ENCODE results near the gene MS4A4E.

DNA sequence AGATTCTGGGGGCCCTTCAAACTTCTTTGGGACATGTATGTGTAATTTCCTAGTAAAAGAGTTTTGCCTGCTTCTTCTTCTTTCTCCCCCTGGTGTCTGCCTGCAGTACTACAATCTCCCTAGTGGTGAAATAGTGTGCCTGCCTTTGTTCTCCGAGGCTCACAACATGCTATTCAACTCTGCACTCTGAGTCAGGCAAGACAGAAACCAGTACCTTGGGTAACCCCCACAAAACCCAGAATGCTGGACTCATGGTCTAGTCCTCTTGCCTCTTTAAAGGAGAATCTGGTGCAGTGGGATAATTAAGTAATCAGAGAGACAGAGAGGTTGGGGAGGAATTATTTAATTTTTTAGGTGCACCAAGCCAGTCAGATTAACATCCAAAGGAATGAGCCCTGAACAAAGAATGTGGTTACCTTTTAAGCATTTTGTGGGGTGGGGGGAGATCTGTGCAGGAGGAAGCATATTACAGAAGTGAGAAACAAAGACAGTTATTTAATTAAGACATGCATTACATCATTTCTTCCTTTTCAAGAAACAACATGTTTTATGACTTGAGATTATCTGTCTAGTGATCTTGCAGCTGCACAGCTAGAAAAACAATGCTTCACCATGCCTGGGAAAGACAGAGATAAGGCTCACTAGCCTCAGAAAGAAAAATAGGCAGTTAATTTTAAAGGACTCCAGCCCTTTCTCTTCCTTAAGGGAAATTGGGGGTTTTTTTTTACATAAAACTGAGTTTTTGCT, 49.1 kb downstream of the MS4A4E start:
- TF ChIP-seq, protein P1, sequence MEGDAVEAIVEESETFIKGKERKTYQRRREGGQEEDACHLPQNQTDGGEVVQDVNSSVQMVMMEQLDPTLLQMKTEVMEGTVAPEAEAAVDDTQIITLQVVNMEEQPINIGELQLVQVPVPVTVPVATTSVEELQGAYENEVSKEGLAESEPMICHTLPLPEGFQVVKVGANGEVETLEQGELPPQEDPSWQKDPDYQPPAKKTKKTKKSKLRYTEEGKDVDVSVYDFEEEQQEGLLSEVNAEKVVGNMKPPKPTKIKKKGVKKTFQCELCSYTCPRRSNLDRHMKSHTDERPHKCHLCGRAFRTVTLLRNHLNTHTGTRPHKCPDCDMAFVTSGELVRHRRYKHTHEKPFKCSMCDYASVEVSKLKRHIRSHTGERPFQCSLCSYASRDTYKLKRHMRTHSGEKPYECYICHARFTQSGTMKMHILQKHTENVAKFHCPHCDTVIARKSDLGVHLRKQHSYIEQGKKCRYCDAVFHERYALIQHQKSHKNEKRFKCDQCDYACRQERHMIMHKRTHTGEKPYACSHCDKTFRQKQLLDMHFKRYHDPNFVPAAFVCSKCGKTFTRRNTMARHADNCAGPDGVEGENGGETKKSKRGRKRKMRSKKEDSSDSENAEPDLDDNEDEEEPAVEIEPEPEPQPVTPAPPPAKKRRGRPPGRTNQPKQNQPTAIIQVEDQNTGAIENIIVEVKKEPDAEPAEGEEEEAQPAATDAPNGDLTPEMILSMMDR (IDR thresholded peaks at IDR 0.05), result peak; percentile 69 to 81 (median 76)
- TF ChIP-seq EP300 (IDR thresholded peaks at IDR 0.05), result no peak

All from upper lobe of left lung (tissue), 4 donors.